ENCODE data around the gene SLC13A1. TPM values are rescaled to one million over a fixed set of nuclear protein-coding genes. Genes with fewer than 3 reads are reported as not detected.

SLC13A1 gene
- total RNA-seq, 1 donor from 2014 or later: not detected

- POLR2A ChIA-PET: no interaction called here
- CTCF ChIA-PET: no interaction called here
- no peaks in the 10 kb centered on the region for H3K36me3 Mint-ChIP-seq (ENCODE audit: low read depth)
- H3K27ac Mint-ChIP-seq: no peak overlapping the region
- no peak for TF ChIP-seq CTCF (IDR thresholded peaks at IDR 0.05)
- no peak overlapping the region for H3K4me3 Mint-ChIP-seq
- no peak for ATAC-seq (ENCODE audit: low read depth)
- no peaks in the 10 kb centered on the region for H3K4me1 Mint-ChIP-seq
- H3K9me3 Mint-ChIP-seq: peaks cover 3% of the 10 kb centered on the region
- H3K27me3 Mint-ChIP-seq: no peaks in the 10 kb centered on the region
- intact Hi-C loops (cut with micrococcal nuclease): no loop called here
- no peak for DNase-seq
Observed at GRCh38 chr7:123120286-123120685, 79.5 kb downstream of the SLC13A1 start.

DNA sequence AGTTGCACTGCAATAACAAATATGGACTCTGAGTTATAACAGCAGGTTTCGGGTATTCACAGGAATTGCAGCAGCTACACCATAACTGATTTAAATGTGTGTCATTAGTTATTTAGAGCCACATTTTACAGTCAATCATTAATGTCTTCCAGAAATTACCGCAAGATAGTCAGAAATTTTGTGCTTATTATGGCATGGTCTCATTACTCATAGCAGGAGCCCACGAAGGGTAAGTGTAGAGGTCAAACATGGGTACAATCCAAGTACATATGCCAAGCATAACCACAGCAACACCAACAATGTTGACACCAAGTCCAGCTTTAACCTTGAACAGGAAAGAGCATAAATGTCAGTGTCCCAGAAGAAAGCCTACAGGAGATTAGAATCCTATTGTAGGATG, 84.4 kb downstream of the SLC13A1 start:
- TF ChIP-seq CTCF (IDR thresholded peaks at IDR 0.05): no peak
- H3K9me3 Mint-ChIP-seq: peaks cover 5% of the 10 kb centered on the region
- no peak overlapping the region for H3K27ac Mint-ChIP-seq
- DNase-seq: no peak
- no peaks in the 10 kb centered on the region for H3K36me3 Mint-ChIP-seq (ENCODE audit: low read depth)
- intact Hi-C loops (cut with micrococcal nuclease): no loop called here
- ATAC-seq (ENCODE audit: low read depth): no peak
- CTCF ChIA-PET: no interaction called here
- POLR2A ChIA-PET: no interaction called here
- no peaks in the 10 kb centered on the region for H3K4me1 Mint-ChIP-seq
- H3K27me3 Mint-ChIP-seq: no peaks in the 10 kb centered on the region
- no peak overlapping the region for H3K4me3 Mint-ChIP-seq

- CTCF ChIA-PET: no interaction called here
- DNase-seq (no peak), ATAC-seq (ENCODE audit: low read depth) (no peak)
- Mint-ChIP-seq H3K36me3 (ENCODE audit: low read depth) (no peaks in the 10 kb centered on the region), H3K4me3 (no peak overlapping the region), H3K9me3 (peaks cover 2% of the 10 kb centered on the region), H3K27me3 (no peaks in the 10 kb centered on the region), H3K4me1 (no peaks in the 10 kb centered on the region), H3K27ac (no peak overlapping the region)
- no peak for TF ChIP-seq CTCF (IDR thresholded peaks at IDR 0.05)
- intact Hi-C loops (cut with micrococcal nuclease): no loop called here
- POLR2A ChIA-PET: no interaction called here
Observed at GRCh38 chr7:123114288-123114687, 85.5 kb downstream of the SLC13A1 start.

- DNase-seq (no peak), ATAC-seq (ENCODE audit: low read depth) (no peak)
- Mint-ChIP-seq H3K27me3 (no peaks in the 10 kb centered on the region), H3K4me3 (no peak overlapping the region), H3K27ac (no peak overlapping the region), H3K9me3 (peaks cover 11% of the 10 kb centered on the region), H3K36me3 (ENCODE audit: low read depth) (no peaks in the 10 kb centered on the region), H3K4me1 (no peaks in the 10 kb centered on the region)
- ChIA-PET POLR2A (no interaction called here), CTCF (no interaction called here)
- no peak for TF ChIP-seq CTCF (IDR thresholded peaks at IDR 0.05)
- intact Hi-C loops (cut with micrococcal nuclease): no loop called here
Observed at GRCh38 chr7:123112833-123113232, 86.9 kb downstream of the SLC13A1 start.

GRCh38 chr7:123099712-123100111, 100.1 kb downstream of the SLC13A1 start:
- intact Hi-C loops (cut with micrococcal nuclease): no loop called here
- TF ChIP-seq CTCF (IDR thresholded peaks at IDR 0.05): no peak
- ChIA-PET CTCF (no interaction called here), POLR2A (no interaction called here)
- Mint-ChIP-seq H3K36me3 (ENCODE audit: low read depth) (no peaks in the 10 kb centered on the region), H3K27me3 (no peaks in the 10 kb centered on the region), H3K9me3 (peaks cover 6% of the 10 kb centered on the region), H3K27ac (no peak overlapping the region), H3K4me1 (no peaks in the 10 kb centered on the region), H3K4me3 (no peak overlapping the region)
- ATAC-seq (ENCODE audit: low read depth) (no peak), DNase-seq (no peak)

Measured in activated B cell treated with CpG ODN at 0.5 μM for 24 hours (primary cell).